VCaP (cell line): ENCODE measurements around the gene AUTS2.

ENCODE experiments used
- H3K27ac ChIP-seq: fragments of 450-650 bp; 2 replicates; pipeline ENCODE4 v1.5.1; 2017
- TF ChIP-seq, protein P1 (sequence below): fragments of 450-650 bp; conservative IDR thresholded peaks from 2 replicates; pipeline ENCODE4 v1.5.1; 2017; ENCODE audit warnings: mild to moderate bottlenecking, moderate library complexity

AUTS2 gene

GRCh38 chr7:69657985-69658384, 59.7 kb downstream of the AUTS2 start:
- TF ChIP-seq, protein P1, sequence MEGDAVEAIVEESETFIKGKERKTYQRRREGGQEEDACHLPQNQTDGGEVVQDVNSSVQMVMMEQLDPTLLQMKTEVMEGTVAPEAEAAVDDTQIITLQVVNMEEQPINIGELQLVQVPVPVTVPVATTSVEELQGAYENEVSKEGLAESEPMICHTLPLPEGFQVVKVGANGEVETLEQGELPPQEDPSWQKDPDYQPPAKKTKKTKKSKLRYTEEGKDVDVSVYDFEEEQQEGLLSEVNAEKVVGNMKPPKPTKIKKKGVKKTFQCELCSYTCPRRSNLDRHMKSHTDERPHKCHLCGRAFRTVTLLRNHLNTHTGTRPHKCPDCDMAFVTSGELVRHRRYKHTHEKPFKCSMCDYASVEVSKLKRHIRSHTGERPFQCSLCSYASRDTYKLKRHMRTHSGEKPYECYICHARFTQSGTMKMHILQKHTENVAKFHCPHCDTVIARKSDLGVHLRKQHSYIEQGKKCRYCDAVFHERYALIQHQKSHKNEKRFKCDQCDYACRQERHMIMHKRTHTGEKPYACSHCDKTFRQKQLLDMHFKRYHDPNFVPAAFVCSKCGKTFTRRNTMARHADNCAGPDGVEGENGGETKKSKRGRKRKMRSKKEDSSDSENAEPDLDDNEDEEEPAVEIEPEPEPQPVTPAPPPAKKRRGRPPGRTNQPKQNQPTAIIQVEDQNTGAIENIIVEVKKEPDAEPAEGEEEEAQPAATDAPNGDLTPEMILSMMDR: no peak
- no peak overlapping the region for H3K27ac ChIP-seq

GRCh38 chr7:69659983-69660382, 61.7 kb downstream of the AUTS2 start:
- H3K27ac ChIP-seq: no peak overlapping the region
- TF ChIP-seq, protein P1: no peak

GRCh38 chr7:69661342-69661741, 63.1 kb downstream of the AUTS2 start:
- H3K27ac ChIP-seq: no peak overlapping the region
- TF ChIP-seq, protein P1: no peak

DNA sequence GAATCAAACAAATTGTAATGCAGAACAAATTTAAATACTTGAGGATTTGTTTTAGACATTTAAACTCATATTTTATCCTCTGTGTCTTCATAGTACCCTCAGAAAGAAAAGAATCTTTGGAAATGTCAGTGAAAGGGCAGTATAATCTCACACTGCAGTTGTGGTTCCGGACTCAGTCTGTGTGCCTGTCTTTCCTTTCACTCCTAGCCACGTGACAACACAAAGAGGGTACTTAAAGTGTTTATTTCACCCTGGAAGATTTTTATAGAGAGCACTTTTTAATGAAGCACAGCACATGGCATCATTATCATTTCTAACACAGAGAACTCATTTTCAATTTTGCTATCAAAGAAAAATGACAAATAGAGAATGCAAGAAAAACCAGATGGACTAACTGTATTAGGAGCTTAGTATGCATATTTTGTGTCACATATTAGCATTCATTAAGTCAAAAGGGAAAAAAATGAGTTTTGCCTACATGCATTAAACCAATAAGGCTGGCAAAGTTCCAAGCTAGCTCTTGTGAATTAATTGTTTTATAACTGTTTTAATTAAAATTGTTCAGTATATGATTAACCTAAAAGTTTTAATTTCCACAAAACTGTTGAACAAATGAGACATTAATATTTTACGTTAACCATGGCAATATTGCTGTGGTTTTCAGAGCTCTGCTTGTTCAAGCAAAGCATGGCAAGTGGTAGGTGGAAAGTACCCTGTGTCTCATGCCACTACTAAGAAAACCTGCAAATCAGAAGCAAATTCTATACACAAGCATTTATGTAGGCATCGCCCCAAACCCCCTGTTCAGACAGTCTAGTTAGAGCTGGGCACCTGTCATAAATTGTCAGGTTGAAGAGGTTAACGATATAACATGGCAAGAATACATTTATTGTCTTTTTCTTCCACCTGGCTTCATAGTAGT, 65.9 kb downstream of the AUTS2 start:
- TF ChIP-seq, protein P1: no peak
- H3K27ac ChIP-seq: no peak overlapping the region

DNA sequence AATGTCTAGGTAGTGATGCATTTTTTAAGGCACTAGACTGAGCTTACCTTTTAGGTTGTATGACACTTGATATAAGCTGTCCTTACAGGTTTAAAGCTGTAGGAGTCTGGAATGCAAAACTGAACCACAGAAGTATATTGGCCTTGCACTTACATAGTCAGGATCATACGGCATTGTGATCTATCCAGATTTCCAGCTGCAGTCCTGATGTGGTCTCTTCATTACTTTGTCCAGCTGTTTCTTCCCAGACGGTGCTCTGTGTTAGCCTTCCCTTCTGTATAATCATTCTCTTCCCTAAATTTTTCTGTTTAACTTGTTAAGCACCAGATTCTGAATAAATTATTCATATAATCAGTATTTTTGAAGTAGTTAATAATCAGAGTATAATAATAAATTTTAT, 67.1 kb downstream of the AUTS2 start:
- TF ChIP-seq, protein P1: no peak
- no peak overlapping the region for H3K27ac ChIP-seq

DNA sequence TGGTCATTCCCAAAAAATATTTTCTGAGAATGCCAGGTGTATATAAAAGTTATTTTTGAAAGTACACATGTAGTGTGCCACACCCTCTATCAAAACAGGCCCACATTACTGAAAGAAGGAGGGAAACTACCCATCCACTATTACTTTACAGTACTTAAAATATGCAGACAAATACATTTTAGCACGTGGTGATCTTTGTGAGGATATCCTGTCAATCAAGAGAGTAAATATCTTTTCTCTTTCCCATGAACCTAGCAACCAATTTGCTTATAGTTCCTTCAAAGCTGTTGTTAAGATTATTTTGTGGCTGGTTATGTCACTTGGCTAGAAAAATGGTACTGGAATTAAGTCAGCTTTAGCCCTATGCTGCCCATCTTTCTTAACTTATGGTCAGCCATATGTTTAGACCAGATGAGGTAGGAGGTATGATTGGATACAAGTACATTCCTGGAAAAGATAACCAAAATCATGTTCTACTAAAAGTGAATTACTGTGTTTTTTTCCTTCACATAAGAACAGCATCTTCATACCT, 70.1 kb downstream of the AUTS2 start:
- TF ChIP-seq, protein P1: no peak

DNA sequence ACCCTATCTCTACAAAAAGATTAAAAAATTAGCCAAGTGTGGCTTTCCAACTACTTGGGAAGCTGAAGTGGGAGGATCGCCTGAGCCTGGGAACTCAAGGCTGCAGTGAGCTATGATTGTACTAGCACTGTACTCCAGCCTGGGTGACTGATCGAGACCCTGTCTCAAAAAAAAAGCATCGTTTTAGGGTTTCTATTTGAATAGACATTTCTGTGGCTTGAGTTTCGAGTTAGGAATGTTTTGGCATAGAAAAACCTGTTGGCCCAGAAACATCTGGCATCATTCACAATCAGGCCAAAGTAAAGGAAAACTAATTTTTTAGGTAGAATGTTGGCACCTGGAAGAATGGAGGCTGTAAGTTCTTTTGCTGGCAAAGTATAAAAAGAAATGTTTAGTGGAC, 72.4 kb downstream of the AUTS2 start:
- no peak overlapping the region for H3K27ac ChIP-seq
- TF ChIP-seq, protein P1: no peak

More for the DNA sequence above, 70.1 kb downstream of the AUTS2 start:
- no peak overlapping the region for H3K27ac ChIP-seq
